K562 (cell line): ENCODE data around the gene IL13. TPM values are rescaled to one million over a fixed set of nuclear protein-coding genes. Genes with fewer than 3 reads are reported as not detected.

Experiments used
- ATAC-seq: fragments of 200-7000 bp; cut with Tn5 transposase; 3 replicates; pipeline ENCODE4 v1.9.1; 2020; ENCODE audit warnings: moderate library complexity
- BruUV-seq: library from RNA; stranded (reverse); fragments of 400-500 nt; replicated peaks from 2 replicates; lab custom pipeline; 2021; lab: Mats Ljungman, UMichigan
- CTCF ChIA-PET: fragments of 300-600 bp; formaldehyde crosslinking; extraction: SDS; loops from one replicate; lab custom pipeline; 2021; ENCODE audit warnings: low intra/inter-chr PET ratio; lab: Yijun Ruan, JAX
- POLR2A ChIA-PET: fragments of 300-600, 350-650 bp; sonication (Branson Sonifier 250); formaldehyde crosslinking; extraction: SDS; loops from one replicate; lab custom pipeline; 2021; ENCODE audit warnings: antibody characterized with exemption, inconsistent platforms; lab: Yijun Ruan, JAX
- DNase-seq, 4 experiments: peaks; one replicate each; pipeline versions ENCODE4 v3.0.0 to v3.0.0-alpha.2; 2011 to 2018; ENCODE audit warnings: low spot score in 3 of 4, mixed read lengths in 3 of 4; ENCODE audit errors: extremely low read depth in 1 of 4
- FAIRE-seq: peaks from 2 replicates; lab custom pipeline; 2011; peaks lifted over from hg19 to GRCh38; lab: Jason Lieb, UNC
- H2AFZ ChIP-seq: 2 replicates; pipeline ENCODE4 v1.6.0; 2011; ENCODE audit warnings: low read depth, low read length, control low read depth, inconsistent platforms
- H3K27ac ChIP-seq: fragments of 200-600 bp; 3 replicates; pipeline ENCODE4 v1.8.0; 2011; ENCODE audit warnings: low read depth, mild to moderate bottlenecking, control low read depth, inconsistent platforms, low read length, moderate library complexity, mixed read lengths; ENCODE audit errors: extremely low read depth
- H3K27me3 ChIP-seq, 2 experiments: fragments of 300-600 bp in 1 of 2; 2 replicates in 1 of 2; 3 replicates in 1 of 2; pipeline versions ENCODE4 v1.6.0 to v1.8.0; 2011; ENCODE audit warnings: inconsistent platforms in 2 of 2, low read length in 2 of 2, mild to moderate bottlenecking in 1 of 2, mixed read lengths in 1 of 2, moderate library complexity in 1 of 2; ENCODE audit not compliant: control insufficient read depth in 2 of 2, insufficient read depth in 2 of 2
- H3K36me3 ChIP-seq: fragments of 300-600 bp; 3 replicates; pipeline ENCODE4 v1.8.0; 2011; ENCODE audit warnings: mild to moderate bottlenecking, low read length, inconsistent platforms; ENCODE audit not compliant: control insufficient read depth, insufficient read depth
- H3K4me1 ChIP-seq, 2 experiments: fragments of 200-600 bp in 1 of 2; replicated peaks in 1 of 2; 2 replicates in 1 of 2; 3 replicates in 1 of 2; pipeline versions ENCODE4 v1.5.1 to v1.8.0; 2011; ENCODE audit warnings: inconsistent platforms in 2 of 2, low read length in 2 of 2, mild to moderate bottlenecking in 1 of 2, mixed read lengths in 1 of 2, moderate library complexity in 1 of 2; ENCODE audit not compliant: control insufficient read depth in 2 of 2, insufficient read depth in 2 of 2
- H3K4me2 ChIP-seq: 2 replicates; pipeline ENCODE4 v1.6.1; 2011; ENCODE audit warnings: low read length, control low read depth, inconsistent platforms, mixed read lengths; ENCODE audit not compliant: insufficient read depth
- H3K4me3 ChIP-seq: fragments of 200-600 bp; sonication (generic), shearing (Covaris generic); 2 replicates; pipeline ENCODE4 v1.5.1; 2016; ENCODE audit warnings: control low read depth, inconsistent platforms
- H3K79me2 ChIP-seq: fragments of 200-600 bp; 3 replicates; pipeline ENCODE4 v1.8.0; 2011; ENCODE audit warnings: low read length, inconsistent platforms; ENCODE audit not compliant: control insufficient read depth, insufficient read depth
- H3K9ac ChIP-seq, 2 experiments: 2 replicates each; pipeline versions ENCODE4 v1.6.0 to v1.6.1; 2011; ENCODE audit warnings: low read depth in 2 of 2, low read length in 2 of 2, control low read depth in 1 of 2, inconsistent platforms in 1 of 2, mild to moderate bottlenecking in 1 of 2, mixed read lengths in 1 of 2; ENCODE audit not compliant: insufficient read depth in 1 of 2
- H3K9me1 ChIP-seq: one replicate; pipeline ENCODE4 v1.6.0; 2011; ENCODE audit warnings: inconsistent platforms, mild to moderate bottlenecking, low read length, moderate library complexity; ENCODE audit not compliant: control insufficient read depth, insufficient read depth
- H3K9me3 ChIP-seq: replicated peaks from 2 replicates; pipeline ENCODE4 v1.5.1; 2011; ENCODE audit warnings: low read depth, low read length, inconsistent platforms; ENCODE audit not compliant: control insufficient read depth, insufficient read depth
- H4K20me1 ChIP-seq: replicated peaks from 2 replicates; pipeline ENCODE4 v1.6.1; 2011; ENCODE audit warnings: low read length, inconsistent platforms, mixed read lengths; ENCODE audit not compliant: control insufficient read depth, insufficient read depth
- BCOR ChIP-seq: fragments of 450-650 bp; IDR thresholded peaks from 2 replicates; pipeline ENCODE4 v1.6.1; 2016
- BRF1 ChIP-seq: IDR thresholded peaks from 3 replicates; pipeline ENCODE4 v1.6.1; 2011; ENCODE audit warnings: borderline replicate concordance, mild to moderate bottlenecking; ENCODE audit not compliant: insufficient read length; ENCODE audit errors: extremely low read depth
- CBX2 ChIP-seq: fragments of 200-600 bp; sonication (generic); IDR thresholded peaks from one replicate; pipeline ENCODE4 v1.6.1; 2012; ENCODE audit warnings: mild to moderate bottlenecking, low read length, inconsistent platforms; ENCODE audit not compliant: insufficient read depth, poor library complexity, severe bottlenecking
- CREB1 ChIP-seq, 2 experiments: sonication (generic) in 1 of 2; formaldehyde crosslinking in 1 of 2; IDR thresholded peaks; 2 replicates each; pipeline versions ENCODE4 v1.6.1 to v1.8.0; 2012 to 2022; ENCODE audit warnings: inconsistent platforms in 1 of 2, mild to moderate bottlenecking in 1 of 2, missing genetic modification reagents in 1 of 2, moderate library complexity in 1 of 2
- CREBBP ChIP-seq: IDR thresholded peaks from one replicate; pipeline ENCODE4 v1.6.1; 2012; ENCODE audit warnings: low read depth, mild to moderate bottlenecking, control low read depth, inconsistent platforms, low read length
- FOSL1 ChIP-seq: fragments of 200-800 bp; sonication (Bioruptor generic); conservative IDR thresholded peaks from 2 replicates; pipeline ENCODE4 v1.6.1; 2016; ENCODE audit warnings: missing genetic modification characterization, missing compliant biosample characterization
- HNRNPL ChIP-seq: fragments of 200-400 bp; formaldehyde crosslinking; IDR thresholded peaks from 2 replicates; pipeline ENCODE4 v1.6.1; 2017; ENCODE audit warnings: low read depth, mild to moderate bottlenecking, low read length
- TEAD2 ChIP-seq: fragments of 450-650 bp; IDR thresholded peaks from 2 replicates; pipeline ENCODE4 v1.6.1; 2016; ENCODE audit warnings: missing genetic modification characterization, control low read depth, missing compliant biosample characterization
- TEAD4 ChIP-seq, 2 experiments: sonication (generic) in 1 of 2; formaldehyde crosslinking in 1 of 2; IDR thresholded peaks; 2 replicates each; pipeline versions ENCODE4 v1.6.1 to v1.8.0; 2012 to 2022; ENCODE audit warnings: borderline replicate concordance in 1 of 2, inconsistent platforms in 1 of 2, low read length in 1 of 2, mild to moderate bottlenecking in 1 of 2, missing genetic modification reagents in 1 of 2
- THRAP3 ChIP-seq: fragments of 450-650 bp; IDR thresholded peaks from 2 replicates; pipeline ENCODE4 v1.6.1; 2016; ENCODE audit warnings: mild to moderate bottlenecking, inconsistent platforms, borderline replicate concordance
- ZNF184 ChIP-seq: sonication (generic); formaldehyde crosslinking; IDR thresholded peaks from 2 replicates; pipeline ENCODE4 v1.5.0; 2020; ENCODE audit warnings: missing genetic modification reagents
- ZNF3 ChIP-seq: fragments of 250-450 bp; sonication (Bioruptor Pico); IDR thresholded peaks from 2 replicates; pipeline ENCODE4 v1.5.0; 2021; ENCODE audit warnings: mild to moderate bottlenecking, moderate library complexity
- ZNF41 ChIP-seq: fragments of 250-450 bp; sonication (Bioruptor Pico); conservative IDR thresholded peaks from 2 replicates; pipeline ENCODE4 v1.4.0; 2020; ENCODE audit warnings: mild to moderate bottlenecking
- ZNF57 ChIP-seq: fragments of 450-650 bp; formaldehyde crosslinking; IDR thresholded peaks from 2 replicates; pipeline ENCODE4 v1.4.0; 2020; ENCODE audit warnings: mild to moderate bottlenecking, moderate library complexity
- ZNF668 ChIP-seq: fragments of 250-450 bp; sonication (Bioruptor Pico); IDR thresholded peaks from 2 replicates; pipeline ENCODE4 v1.8.0; 2022; ENCODE audit warnings: mild to moderate bottlenecking, inconsistent platforms
- WGBS: fragments of 100-300 bp; shearing (Covaris generic); methylation state at CpG from one replicate; pipeline ENCODE4 v1.1.6; 2016; ENCODE audit warnings: low coverage, mixed read lengths; ENCODE audit not compliant: insufficient coverage; ENCODE audit errors: missing lambda C conversion rate; 5-methylcytosine and 5-hydroxymethylcytosine counted together
- in situ Hi-C: fragments of 300-500 bp; cut with MboI; formaldehyde crosslinking; loops from 4 replicates; pipeline ENCODE4 v1.15.0; 2018; ENCODE audit warnings: inconsistent platforms, mixed read lengths
- intact Hi-C: fragments of 100-400 bp; cut with micrococcal nuclease; formaldehyde crosslinking; loops from 2 replicates; pipeline ENCODE4 v1.14.2; 2022
- polyA plus RNA-seq, 8 experiments: library from polyadenylated mRNA; depleted of rRNA in 4 of 8; stranded (reverse) in 5 of 8; unstranded in 3 of 8; fragments of >200 nt; fragmentation: Nextera tagmentation in 2 of 8; fragmentation: Illumina TruSeq in 1 of 8; extraction: Ambion mirVana in 2 of 8; extraction: Trizol in 1 of 8; gene quantifications; 2 replicates each; pipeline versions ENCODE4 v1.2.1 to v1.2.3, GENCODE V29; 2011 to 2014; ENCODE audit warnings: inconsistent platforms in 1 of 8, missing spikeins in 1 of 8
- total RNA-seq, 7 experiments: library from RNA; depleted of rRNA in 6 of 7; stranded (reverse); fragments of >200 nt in 6 of 7; fragmentation: Illumina TruSeq in 2 of 7; extraction: Trizol in 2 of 7; gene quantifications; 2 replicates each; pipeline versions ENCODE4 v1.2.1 to v1.2.3, GENCODE V29; 2011 to 2021; ENCODE audit warnings: low replicate concordance in 1 of 7

Gene IL13
- total and polyA plus RNA-seq, 9 of the 15 experiments (the other 6 are each of a cell fraction or from before 2014, with no cell fraction given), result not detected

DNA sequence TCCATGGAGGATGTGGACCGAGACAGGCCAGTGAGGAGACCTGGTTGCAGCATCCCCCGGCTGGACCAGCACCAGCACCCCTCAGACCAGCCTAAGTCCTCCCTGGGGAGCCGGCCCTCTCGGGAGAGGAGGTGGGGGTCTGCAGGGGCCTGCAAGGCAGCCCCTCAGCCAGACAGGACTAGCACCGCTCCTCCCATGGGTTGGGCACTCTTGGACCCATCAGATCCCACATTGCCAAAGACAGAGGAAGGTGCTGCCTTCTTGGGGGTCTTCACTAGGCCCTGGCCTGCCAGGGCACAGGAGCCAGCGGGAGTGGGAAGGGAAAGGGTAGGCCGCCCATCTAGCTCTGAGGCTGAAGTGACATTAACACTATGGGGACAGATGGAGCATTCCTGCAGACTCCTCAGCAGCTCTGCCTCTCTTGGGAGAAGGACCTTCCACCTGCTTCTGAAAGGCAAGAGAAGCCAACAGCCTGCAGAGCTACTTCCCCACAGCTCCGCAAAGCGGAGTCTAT, 6.8 kb downstream of the IL13 start:
- Histone ChIP-seq H4K20me1 (no peaks in the 10 kb centered on the region), H3K4me2 (peak overlapping the region; percentile 48; the same call in 1 of the 2 replicates), H3K9ac (peak overlapping the region; percentile 58 to 83; a peak in 2 of 4 replicates), H2AFZ (peak overlapping the region; percentile 94), H3K79me2 (no peaks in the 10 kb centered on the region)
- no TSS peak for BruUV-seq
- ChIA-PET CTCF (no interaction called here), POLR2A (interaction anchor here (0.7 to 2.5 kb wide), 4 partner anchors 10 to 90 kb away, joined by 3 to 12 read pairs (median 4); partner anchors contain the start of gene IL4)
- TF ChIP-seq ZNF3 (CRISPR knock-in tag), result no peak
- TF ChIP-seq TEAD4 (IDR thresholded peaks at IDR 0.05; ENCODE audit: low read length), result no peak
- TF ChIP-seq TEAD4 (CRISPR knock-in tag; IDR thresholded peaks at IDR 0.05; ENCODE audit: borderline replicate concordance), result 0 out of 2 replicates have a peak, but pooled peaks have one; percentile 28
- no peak for TF ChIP-seq ZNF57 (CRISPR knock-in tag)
- TF ChIP-seq, all 486 proteins: peak for 1
- no peak for DNase-seq
- in situ Hi-C loops, result no loop called here
- H3K9me3 ChIP-seq, result no peaks in the 10 kb centered on the region
- H3K27ac ChIP-seq, result no peak overlapping the region
- intact Hi-C loops, result loop anchor here (5.0 kb wide), 2 partner anchors 73 to 158 kb away; partner anchors contain the start of gene KIF3A
- no peaks in the 10 kb centered on the region for H3K36me3 ChIP-seq
- peaks cover 66 to 81% of the 10 kb centered on the region in 2 experiments for H3K4me1 ChIP-seq
- H3K9me1 ChIP-seq, result no peaks in the 10 kb centered on the region
- no peaks in the 10 kb centered on the region for H3K27me3 ChIP-seq
- H3K4me3 ChIP-seq, result no peak overlapping the region
- WGBS, result 88% methylated on average over 9 of the region's 9 CpGs
- no peak for ATAC-seq
- no peak for FAIRE-seq

DNA sequence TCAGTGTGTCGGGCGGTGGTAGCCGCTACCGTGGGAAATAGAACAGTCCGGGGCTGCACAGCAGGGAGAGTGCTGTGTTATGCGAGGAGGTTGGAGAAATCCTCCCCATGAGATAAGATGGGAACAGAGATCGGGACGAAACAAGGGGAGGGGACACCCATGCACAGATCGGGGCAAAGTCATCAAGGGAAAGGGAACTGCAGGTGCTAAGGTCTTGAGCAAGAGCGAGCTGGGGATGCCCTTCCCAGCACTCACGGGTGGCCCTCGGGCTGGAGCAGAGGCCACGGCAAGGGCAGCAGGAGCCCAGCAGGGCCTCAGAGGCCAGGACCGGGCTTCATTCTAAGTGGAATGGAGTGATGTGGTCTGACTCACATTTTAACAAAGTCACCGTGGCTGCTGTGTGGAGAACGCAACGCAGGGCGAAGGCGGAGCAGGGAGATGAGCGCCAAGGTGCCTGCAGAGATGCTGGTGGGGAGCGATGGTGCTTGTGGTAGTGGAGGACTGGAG, 7.7 kb downstream of the IL13 start:
- Histone ChIP-seq H3K4me3 (no peak overlapping the region), H3K4me2 (peak overlapping the region; percentile 48; the same call in 1 of the 2 replicates), H3K9me1 (no peaks in the 10 kb centered on the region), H3K79me2 (no peaks in the 10 kb centered on the region), H3K36me3 (no peaks in the 10 kb centered on the region), H3K27me3 (no peaks in the 10 kb centered on the region), H4K20me1 (no peaks in the 10 kb centered on the region), H3K27ac (no peak overlapping the region), H2AFZ (peak overlapping the region; percentile 78), H3K9me3 (no peaks in the 10 kb centered on the region), H3K4me1 (peaks cover 65 to 76% of the 10 kb centered on the region in 2 experiments), H3K9ac (peak overlapping the region; percentile 10 to 83; a peak in 3 of 4 replicates)
- ATAC-seq (no peak), DNase-seq (peak in 1 of 4 experiments; percentile 31), FAIRE-seq (no peak)
- BruUV-seq, result no TSS peak
- ChIA-PET CTCF (no interaction called here), POLR2A (interaction anchor here (0.6 to 2.5 kb wide), 8 partner anchors 9 to 118 kb away, joined by 3 to 12 read pairs (median 4); partner anchors contain the start of gene IL4)
- in situ Hi-C loops, result no loop called here
- intact Hi-C loops, result no loop called here
- 36% methylated on average over 19 of the region's 21 CpGs for WGBS
- TF ChIP-seq CREBBP, result no peak
- TF ChIP-seq THRAP3, result no peak
- TF ChIP-seq TEAD2, result no peak
- no peak for TF ChIP-seq BRF1
- no peak for TF ChIP-seq ZNF184 (CRISPR knock-in tag)
- no peak for TF ChIP-seq HNRNPL
- no peak for TF ChIP-seq ZNF668 (CRISPR knock-in tag)
- 0 out of 2 replicates have a peak, but pooled peaks have one; percentile 0 for TF ChIP-seq FOSL1
- TF ChIP-seq CBX2, result no peak
- TF ChIP-seq BCOR, result no peak
- no peak for TF ChIP-seq ZNF41 (CRISPR knock-in tag)
- no peak for TF ChIP-seq CREB1 (IDR thresholded peaks at IDR 0.05)
- TF ChIP-seq CREB1 (CRISPR knock-in tag; IDR thresholded peaks at IDR 0.05), result no peak
